ENCODE data around the gene ADGRG6.

GRCh38 chr6:142323377-142323776 is 21.6 kb downstream of the ADGRG6 start:
- TF ChIP-seq CTCF (conservative IDR thresholded peaks at IDR 0.05; ENCODE audit: low read depth, low read length) = no peak
- TF ChIP-seq EZH2 (IDR thresholded peaks at IDR 0.05; ENCODE audit: borderline replicate concordance, low read depth, low read length, poor library complexity, severe bottlenecking) = no peak

Data from A673 (cell line).